Keratinocyte (primary cell): ENCODE measurements around the gene LRRC42.

Experiments
- CTCF ChIP-seq, 3 experiments: IDR thresholded peaks in 1 of 3; conservative IDR thresholded peaks in 1 of 3; optimal IDR thresholded peaks in 1 of 3; 2 replicates in 2 of 3; 3 replicates in 1 of 3; pipeline versions ENCODE3 to v1.5.1; 2011; ENCODE audit warnings: low read length in 3 of 3, mild to moderate bottlenecking in 3 of 3, moderate library complexity in 2 of 3, control low read depth in 1 of 3, inconsistent platforms in 1 of 3; ENCODE audit not compliant: insufficient read depth in 2 of 3; ENCODE audit errors: extremely low read depth in 1 of 3
- EZH2 ChIP-seq: IDR thresholded peaks from one replicate; pipeline ENCODE4 v1.6.1; 2012; ENCODE audit warnings: inconsistent platforms, mild to moderate bottlenecking, low read length, moderate library complexity

DNA sequence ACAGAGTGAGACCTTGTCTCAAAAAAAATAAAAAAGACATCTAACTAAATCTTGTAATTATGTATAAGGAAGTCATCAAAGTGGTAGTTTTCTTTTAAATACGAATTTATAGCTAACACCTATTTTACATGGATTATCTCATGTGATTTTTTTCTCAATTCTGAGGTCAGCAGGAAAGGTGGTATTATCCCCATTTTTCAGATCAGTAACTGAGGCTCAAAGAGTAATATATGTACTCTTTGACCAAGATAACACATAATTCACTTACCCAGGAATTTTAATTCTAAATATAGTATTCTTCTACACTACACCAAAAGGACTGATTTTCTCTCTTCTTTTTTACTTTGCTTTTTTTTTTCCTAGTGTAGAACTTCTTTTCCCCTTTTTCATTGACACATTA, 9.7 kb upstream of the LRRC42 start:
- TF ChIP-seq CTCF (optimal IDR thresholded peaks at IDR 0.05 in 1 of 3, IDR thresholded peaks at IDR 0.05 in 1 of 3, conservative IDR thresholded peaks at IDR 0.05 in 1 of 3; ENCODE audit: extremely low read depth in 1 of 3, insufficient read depth in 2 of 3, low read length in 3 of 3): no peak
- no peak for TF ChIP-seq EZH2
